PC-9 (cell line): ENCODE data around the gene ZNF354C.

Experiments used
- CTCF ChIP-seq: fragments of 200-600 bp; sonication (generic); conservative IDR thresholded peaks from 2 replicates; pipeline ENCODE4 v1.6.1; 2017; ENCODE audit warnings: mixed run types, antibody characterized with exemption, mild to moderate bottlenecking, moderate library complexity
- EZH2 ChIP-seq: fragments of 200-600 bp; sonication (generic); IDR thresholded peaks from 2 replicates; pipeline ENCODE4 v1.8.0; 2017; ENCODE audit warnings: antibody characterized with exemption, low read depth

DNA sequence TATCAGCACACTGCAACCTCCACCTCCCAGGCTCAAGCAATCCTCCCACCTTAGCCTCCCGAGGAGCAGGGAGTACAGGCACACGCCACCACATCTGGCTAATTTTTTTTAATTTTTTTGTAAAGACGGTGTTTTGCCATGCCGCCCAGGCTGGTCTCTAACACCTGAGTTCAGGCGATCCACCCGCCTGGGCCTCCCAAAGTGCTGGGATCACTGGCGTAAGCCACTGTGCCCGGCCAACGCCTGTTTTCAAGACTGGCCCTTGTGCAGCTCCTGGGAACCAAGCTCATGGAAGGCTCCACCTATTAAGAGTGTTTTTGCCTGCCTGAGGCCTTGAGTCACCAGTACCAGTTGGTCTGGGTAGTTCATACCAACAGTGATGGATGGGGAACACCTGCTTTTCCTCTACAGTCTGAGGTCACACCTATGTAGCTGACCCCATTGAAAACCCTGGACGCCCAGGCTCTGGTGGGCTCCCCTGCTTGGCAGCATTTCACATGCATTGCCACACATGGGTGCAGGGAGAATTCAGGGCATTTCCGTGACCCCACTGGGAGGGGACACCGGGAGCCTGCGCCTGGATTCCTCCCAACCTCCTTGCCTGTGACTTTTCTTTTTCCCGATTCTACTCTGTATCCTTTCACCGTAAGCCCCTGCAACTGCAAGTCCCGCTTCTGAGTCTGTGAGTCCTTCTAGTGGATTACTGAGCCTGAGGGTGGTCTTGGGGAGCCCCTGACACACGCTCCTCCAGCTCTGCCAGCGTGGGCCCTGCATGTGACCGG, 63.5 kb downstream of the ZNF354C start:
- TF ChIP-seq CTCF (no peak), EZH2 (no peak)
